ENCODE measurements around the gene PCDH8.

PCDH8 gene

DNA sequence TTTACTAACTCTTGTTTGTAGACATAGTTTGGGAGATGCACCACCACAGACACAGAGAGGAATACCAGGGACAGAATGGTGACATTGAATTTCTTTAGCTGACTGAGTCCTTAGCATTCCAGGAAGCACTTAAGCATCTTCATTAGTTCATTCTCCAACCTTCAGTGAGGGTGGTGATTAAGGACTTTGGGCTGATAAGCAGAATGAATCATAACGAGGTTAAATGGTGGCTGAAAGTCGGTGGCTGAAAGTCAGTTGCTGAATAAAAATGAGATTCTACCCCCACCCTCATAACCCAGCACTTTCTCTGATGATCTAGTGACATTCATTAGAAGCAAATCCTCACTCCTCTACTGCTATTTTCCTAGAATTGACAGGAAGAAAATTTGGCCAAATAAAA lies 10.6 kb downstream of the PCDH8 start:
- Histone ChIP-seq H3K27ac (ENCODE audit: low read depth, low read length) (no peak overlapping the region), H3K79me2 (ENCODE audit: insufficient read depth, low read length) (no peaks in the 10 kb centered on the region), H3K9me3 (ENCODE audit: insufficient read depth, low read length) (no peaks in the 10 kb centered on the region), H2AFZ (ENCODE audit: low read depth, low read length, severe bottlenecking) (no peak overlapping the region), H3K36me3 (ENCODE audit: low read length) (no peaks in the 10 kb centered on the region), H3K9me2 (replicated peaks; ENCODE audit: insufficient read depth, low read length) (no peaks in the 10 kb centered on the region), H3K9ac (ENCODE audit: low read length) (no peak overlapping the region), H3K27me3 (ENCODE audit: low read length) (no peaks in the 10 kb centered on the region), H3F3A (ENCODE audit: insufficient read depth) (no peaks in the 10 kb centered on the region), H3K4me2 (ENCODE audit: low read depth, low read length, poor library complexity, severe bottlenecking) (no peak overlapping the region), H3K4me3 (ENCODE audit: insufficient read depth, low read length, poor library complexity, severe bottlenecking) (no peak overlapping the region), H4K20me1 (ENCODE audit: low read depth, low read length) (no peaks in the 10 kb centered on the region)
- TF ChIP-seq, protein P1, sequence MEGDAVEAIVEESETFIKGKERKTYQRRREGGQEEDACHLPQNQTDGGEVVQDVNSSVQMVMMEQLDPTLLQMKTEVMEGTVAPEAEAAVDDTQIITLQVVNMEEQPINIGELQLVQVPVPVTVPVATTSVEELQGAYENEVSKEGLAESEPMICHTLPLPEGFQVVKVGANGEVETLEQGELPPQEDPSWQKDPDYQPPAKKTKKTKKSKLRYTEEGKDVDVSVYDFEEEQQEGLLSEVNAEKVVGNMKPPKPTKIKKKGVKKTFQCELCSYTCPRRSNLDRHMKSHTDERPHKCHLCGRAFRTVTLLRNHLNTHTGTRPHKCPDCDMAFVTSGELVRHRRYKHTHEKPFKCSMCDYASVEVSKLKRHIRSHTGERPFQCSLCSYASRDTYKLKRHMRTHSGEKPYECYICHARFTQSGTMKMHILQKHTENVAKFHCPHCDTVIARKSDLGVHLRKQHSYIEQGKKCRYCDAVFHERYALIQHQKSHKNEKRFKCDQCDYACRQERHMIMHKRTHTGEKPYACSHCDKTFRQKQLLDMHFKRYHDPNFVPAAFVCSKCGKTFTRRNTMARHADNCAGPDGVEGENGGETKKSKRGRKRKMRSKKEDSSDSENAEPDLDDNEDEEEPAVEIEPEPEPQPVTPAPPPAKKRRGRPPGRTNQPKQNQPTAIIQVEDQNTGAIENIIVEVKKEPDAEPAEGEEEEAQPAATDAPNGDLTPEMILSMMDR (IDR thresholded peaks at IDR 0.05; ENCODE audit: insufficient read depth, low read length, poor library complexity, severe bottlenecking): no peak
- no peak for TF ChIP-seq EZH2phosphoT487 (conservative IDR thresholded peaks at IDR 0.05; ENCODE audit: low read length)

DNA sequence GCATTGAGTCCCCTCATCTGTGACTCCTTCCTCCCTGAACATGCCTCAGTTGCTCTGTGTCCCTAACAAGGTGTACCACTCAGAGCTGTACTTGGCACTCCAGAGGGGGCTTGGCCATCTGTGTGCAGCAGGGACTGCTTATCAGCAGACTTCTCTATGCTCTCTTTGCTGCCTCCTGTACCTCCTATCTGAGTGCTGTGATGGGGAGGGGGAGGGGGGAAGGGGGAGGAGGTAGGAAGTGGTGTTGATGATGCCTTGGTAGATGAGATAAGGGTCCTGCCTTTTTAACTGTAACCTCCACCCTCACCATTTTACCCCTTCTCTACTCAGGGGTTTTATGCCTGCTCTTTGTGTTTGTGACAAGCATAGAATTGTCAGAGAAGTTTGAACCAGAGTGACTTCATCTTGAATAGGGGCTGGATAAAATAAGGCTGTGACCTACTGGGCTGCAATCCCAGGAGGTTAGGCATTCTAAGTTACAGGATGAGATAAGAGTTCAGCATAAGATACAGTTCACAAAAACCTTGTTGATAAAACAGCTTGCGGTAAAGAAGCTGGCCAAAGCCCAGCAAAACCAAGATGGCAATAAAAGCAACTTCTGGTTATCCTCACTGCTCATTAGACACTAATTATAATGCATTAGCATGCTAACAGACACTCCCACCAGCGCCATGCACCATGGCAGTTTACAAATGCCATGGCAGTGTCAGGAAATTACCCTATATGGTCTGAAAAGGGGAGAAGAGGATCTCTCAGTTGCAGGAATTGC lies 13.2 kb downstream of the PCDH8 start:
- H3K79me2 ChIP-seq (ENCODE audit: insufficient read depth, low read length): no peaks in the 10 kb centered on the region
- H3K4me3 ChIP-seq (ENCODE audit: insufficient read depth, low read length, poor library complexity, severe bottlenecking): no peak overlapping the region
- H2AFZ ChIP-seq (ENCODE audit: low read depth, low read length, severe bottlenecking): no peak overlapping the region
- no peaks in the 10 kb centered on the region for H3K9me2 ChIP-seq (replicated peaks; ENCODE audit: insufficient read depth, low read length)
- H4K20me1 ChIP-seq (ENCODE audit: low read depth, low read length): no peaks in the 10 kb centered on the region
- H3K36me3 ChIP-seq (ENCODE audit: low read length): no peaks in the 10 kb centered on the region
- H3K4me2 ChIP-seq (ENCODE audit: low read depth, low read length, poor library complexity, severe bottlenecking): no peak overlapping the region
- TF ChIP-seq, protein P1 (IDR thresholded peaks at IDR 0.05; ENCODE audit: insufficient read depth, low read length, poor library complexity, severe bottlenecking): no peak
- TF ChIP-seq EZH2phosphoT487 (conservative IDR thresholded peaks at IDR 0.05; ENCODE audit: low read length): no peak
- no peaks in the 10 kb centered on the region for H3F3A ChIP-seq (ENCODE audit: insufficient read depth)
- no peak overlapping the region for H3K27ac ChIP-seq (ENCODE audit: low read depth, low read length)
- no peaks in the 10 kb centered on the region for H3K9me3 ChIP-seq (ENCODE audit: insufficient read depth, low read length)
- no peaks in the 10 kb centered on the region for H3K27me3 ChIP-seq (ENCODE audit: low read length)
- H3K9ac ChIP-seq (ENCODE audit: low read length): no peak overlapping the region

DNA sequence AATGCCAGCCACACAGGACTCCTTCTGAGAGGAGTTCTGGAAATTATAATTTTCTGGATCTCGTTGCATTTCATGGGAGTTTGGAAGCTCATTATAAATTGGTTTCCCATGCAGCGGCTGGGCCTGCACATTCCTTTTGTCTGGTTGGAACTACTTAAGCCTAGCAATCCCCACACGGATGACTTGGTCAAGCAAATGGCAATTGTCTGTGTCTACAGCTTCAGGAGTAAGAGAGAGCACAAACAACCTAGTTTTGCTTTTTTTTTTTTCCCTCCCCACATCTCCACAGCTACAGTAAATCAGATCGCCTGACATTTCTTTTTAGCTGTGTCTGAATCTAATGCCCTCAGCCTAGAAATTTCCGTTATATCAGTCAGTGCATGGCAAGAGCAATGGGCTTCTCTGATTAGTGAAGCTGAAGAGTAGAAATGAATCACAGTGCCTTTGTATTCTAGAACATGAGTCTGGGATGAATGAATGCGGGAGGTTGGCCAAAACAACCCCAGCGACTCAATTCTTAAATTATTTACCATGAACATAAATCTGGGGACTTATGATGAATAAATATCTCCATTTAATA lies 15.1 kb downstream of the PCDH8 start:
- Histone ChIP-seq H4K20me1 (ENCODE audit: low read depth, low read length) (no peaks in the 10 kb centered on the region), H3K9me3 (ENCODE audit: insufficient read depth, low read length) (no peaks in the 10 kb centered on the region)

More for the DNA sequence above, 15.1 kb downstream of the PCDH8 start:
- Histone ChIP-seq H3K4me3 (ENCODE audit: insufficient read depth, low read length, poor library complexity, severe bottlenecking) (no peak overlapping the region), H3K9me2 (replicated peaks; ENCODE audit: insufficient read depth, low read length) (no peaks in the 10 kb centered on the region), H3K4me2 (ENCODE audit: low read depth, low read length, poor library complexity, severe bottlenecking) (no peak overlapping the region), H2AFZ (ENCODE audit: low read depth, low read length, severe bottlenecking) (no peak overlapping the region), H3K27me3 (ENCODE audit: low read length) (no peaks in the 10 kb centered on the region), H3F3A (ENCODE audit: insufficient read depth) (no peaks in the 10 kb centered on the region), H3K79me2 (ENCODE audit: insufficient read depth, low read length) (no peaks in the 10 kb centered on the region), H3K27ac (ENCODE audit: low read depth, low read length) (no peak overlapping the region), H3K9ac (ENCODE audit: low read length) (no peak overlapping the region), H3K36me3 (ENCODE audit: low read length) (no peaks in the 10 kb centered on the region)
- TF ChIP-seq, protein P1 (IDR thresholded peaks at IDR 0.05; ENCODE audit: insufficient read depth, low read length, poor library complexity, severe bottlenecking): no peak
- TF ChIP-seq EZH2phosphoT487 (conservative IDR thresholded peaks at IDR 0.05; ENCODE audit: low read length): no peak

Data from SU-DHL-6 (cell line).